SK-N-MC (cell line): ENCODE data around the gene KCNMA1.
"Not testable (repeated sequence)": the region's sequence is repeated elsewhere in the genome, so short reads cannot be mapped to it uniquely, and the experiment has no call there.

Experiments
- DNase-seq: peaks from one replicate; pipeline ENCODE4 v3.0.0-alpha.2; 2011; ENCODE audit warnings: low read depth, low spot score
- H3K27ac ChIP-seq: fragments of 200-600 bp; sonication (generic); 2 replicates; pipeline ENCODE4 v1.5.1; 2016; ENCODE audit warnings: mixed run types
- H3K36me3 ChIP-seq: fragments of 200-600 bp; sonication (generic); 2 replicates; pipeline ENCODE4 v1.6.1; 2017; ENCODE audit warnings: antibody characterized with exemption, low read length, mixed read lengths; ENCODE audit not compliant: insufficient read depth
- H3K4me3 ChIP-seq: fragments of 200-600 bp; sonication (generic); 2 replicates; pipeline ENCODE4 v1.5.1; 2016
- H3K9ac ChIP-seq: fragments of 200-600 bp; sonication (generic); 2 replicates; pipeline ENCODE4 v1.8.0; 2017; ENCODE audit warnings: mixed run types, mixed read lengths; ENCODE audit not compliant: insufficient read length
- H3K9me3 ChIP-seq: fragments of 200-600 bp; sonication (generic); 2 replicates; pipeline ENCODE4 v1.6.1; 2017; ENCODE audit warnings: low read depth, mild to moderate bottlenecking, antibody characterized with exemption, low read length, moderate library complexity, mixed read lengths
- EZH2 ChIP-seq: fragments of 200-600 bp; sonication (generic); IDR thresholded peaks from one replicate; pipeline ENCODE4 v1.6.1; 2017; ENCODE audit warnings: antibody characterized with exemption
- FOXP2 ChIP-seq: optimal IDR thresholded peaks from 2 replicates; pipeline ENCODE3; 2011; ENCODE audit warnings: mild to moderate bottlenecking, moderate library complexity; ENCODE audit not compliant: insufficient read depth; ENCODE audit errors: extremely low read length, control extremely low read depth
- POLR2AphosphoS5 ChIP-seq: IDR thresholded peaks from 2 replicates; pipeline ENCODE4 v1.6.1; 2012; ENCODE audit warnings: mild to moderate bottlenecking, low read depth, low read length, borderline replicate concordance

KCNMA1 gene

GRCh38 chr10:77526868-77527617 lies 110.6 kb downstream of the KCNMA1 start:
- Histone ChIP-seq H3K9me3 (no peaks in the 10 kb centered on the region), H3K27ac (no peak overlapping the region)

GRCh38 chr10:77524281-77524711 lies 113.3 kb downstream of the KCNMA1 start:
- H3K9ac ChIP-seq = no peak overlapping the region
- DNase-seq = no peak
- no peaks in the 10 kb centered on the region for H3K9me3 ChIP-seq
- H3K27ac ChIP-seq = no peak overlapping the region
- no peaks in the 10 kb centered on the region for H3K36me3 ChIP-seq
- no peak for TF ChIP-seq EZH2
- no peak for TF ChIP-seq POLR2AphosphoS5
- no peak for TF ChIP-seq FOXP2
- H3K4me3 ChIP-seq = no peak overlapping the region

More at GRCh38 chr10:77526868-77527617, 110.6 kb downstream of the KCNMA1 start:
- Histone ChIP-seq H3K4me3 (no peak overlapping the region), H3K9ac (no peak overlapping the region), H3K36me3 (no peaks in the 10 kb centered on the region)
- TF ChIP-seq FOXP2 = no peak
- TF ChIP-seq EZH2 = no peak
- TF ChIP-seq POLR2AphosphoS5 = no peak
- no peak for DNase-seq

DNA sequence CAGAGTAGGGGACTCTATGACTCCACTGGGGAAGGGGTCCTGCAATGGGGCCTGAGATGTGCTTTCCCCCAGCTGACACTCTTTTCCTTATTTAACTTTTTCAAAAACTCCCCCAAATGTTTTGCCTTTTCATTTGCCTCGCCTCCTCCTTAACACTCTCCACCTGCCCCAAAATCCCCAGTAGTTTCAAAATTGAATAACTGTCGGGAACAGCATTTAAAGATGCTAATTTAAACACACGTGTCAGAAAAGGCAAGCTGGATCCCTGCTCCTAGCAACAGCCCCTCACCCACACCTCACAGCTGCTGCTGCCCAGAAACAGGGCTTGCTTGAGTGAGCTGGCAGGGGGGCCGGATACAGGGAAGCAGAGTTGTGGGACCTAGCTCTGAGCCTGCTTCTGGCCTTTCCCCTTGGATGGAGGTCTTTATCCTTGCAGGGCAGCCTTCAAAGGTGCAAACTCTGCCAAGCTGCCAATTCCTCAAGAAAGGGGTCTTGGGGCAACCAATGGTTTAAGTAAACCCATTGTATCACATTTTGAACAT lies 115.3 kb downstream of the KCNMA1 start:
- H3K27ac ChIP-seq = no peak overlapping the region
- no peak for DNase-seq
- TF ChIP-seq EZH2 (no peak), FOXP2 (no peak), POLR2AphosphoS5 (no peak)
- no peak overlapping the region for H3K4me3 ChIP-seq
- no peaks in the 10 kb centered on the region for H3K9me3 ChIP-seq
- no peaks in the 10 kb centered on the region for H3K36me3 ChIP-seq
- H3K9ac ChIP-seq = no peak overlapping the region

DNA sequence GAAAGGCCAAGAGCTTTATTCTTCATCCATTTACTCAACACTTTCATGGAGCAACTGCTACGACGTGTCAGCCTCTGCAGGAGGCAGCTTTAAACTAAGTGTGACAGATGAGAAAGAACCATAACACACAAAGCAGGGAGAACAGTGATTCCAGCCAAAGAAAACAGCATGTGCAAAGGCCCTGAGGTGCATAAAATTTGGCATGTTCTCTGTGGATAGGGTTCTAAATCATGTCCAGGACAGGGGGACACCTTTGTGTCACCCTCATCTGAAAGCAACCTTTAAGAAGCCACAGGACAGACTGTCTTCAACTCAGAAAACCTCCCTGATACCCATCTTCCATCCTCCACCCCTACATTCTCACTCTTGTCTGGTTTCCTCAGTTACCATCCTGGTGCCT lies 116.6 kb downstream of the KCNMA1 start:
- TF ChIP-seq FOXP2 (no peak), POLR2AphosphoS5 (no peak), EZH2 (no peak)
- Histone ChIP-seq H3K9ac (no peak overlapping the region), H3K9me3 (no peaks in the 10 kb centered on the region), H3K36me3 (no peaks in the 10 kb centered on the region), H3K4me3 (no peak overlapping the region), H3K27ac (no peak overlapping the region)
- DNase-seq = no peak

GRCh38 chr10:77520290-77520689 lies 117.3 kb downstream of the KCNMA1 start:
- H3K27ac ChIP-seq = no peak overlapping the region
- no peaks in the 10 kb centered on the region for H3K36me3 ChIP-seq
- H3K9me3 ChIP-seq = no peaks in the 10 kb centered on the region
- H3K9ac ChIP-seq = no peak overlapping the region
- no peak for DNase-seq
- no peak overlapping the region for H3K4me3 ChIP-seq
- TF ChIP-seq EZH2 (no peak), FOXP2 (no peak), POLR2AphosphoS5 (no peak)

- DNase-seq, H3K9me3 ChIP-seq, H3K36me3 ChIP-seq, H3K27ac ChIP-seq, H3K9ac ChIP-seq, H3K4me3 ChIP-seq: not testable (repeated sequence)
Observed at GRCh38 chr10:77519791-77520190, 117.8 kb downstream of the KCNMA1 start.

GRCh38 chr10:77518910-77519274 lies 118.7 kb downstream of the KCNMA1 start:
- Histone ChIP-seq H3K9me3 (no peaks in the 10 kb centered on the region), H3K4me3 (no peak overlapping the region), H3K27ac (no peak overlapping the region), H3K9ac (no peak overlapping the region), H3K36me3 (no peaks in the 10 kb centered on the region)
- no peak for DNase-seq
- TF ChIP-seq POLR2AphosphoS5 (no peak), FOXP2 (no peak), EZH2 (no peak)

DNA sequence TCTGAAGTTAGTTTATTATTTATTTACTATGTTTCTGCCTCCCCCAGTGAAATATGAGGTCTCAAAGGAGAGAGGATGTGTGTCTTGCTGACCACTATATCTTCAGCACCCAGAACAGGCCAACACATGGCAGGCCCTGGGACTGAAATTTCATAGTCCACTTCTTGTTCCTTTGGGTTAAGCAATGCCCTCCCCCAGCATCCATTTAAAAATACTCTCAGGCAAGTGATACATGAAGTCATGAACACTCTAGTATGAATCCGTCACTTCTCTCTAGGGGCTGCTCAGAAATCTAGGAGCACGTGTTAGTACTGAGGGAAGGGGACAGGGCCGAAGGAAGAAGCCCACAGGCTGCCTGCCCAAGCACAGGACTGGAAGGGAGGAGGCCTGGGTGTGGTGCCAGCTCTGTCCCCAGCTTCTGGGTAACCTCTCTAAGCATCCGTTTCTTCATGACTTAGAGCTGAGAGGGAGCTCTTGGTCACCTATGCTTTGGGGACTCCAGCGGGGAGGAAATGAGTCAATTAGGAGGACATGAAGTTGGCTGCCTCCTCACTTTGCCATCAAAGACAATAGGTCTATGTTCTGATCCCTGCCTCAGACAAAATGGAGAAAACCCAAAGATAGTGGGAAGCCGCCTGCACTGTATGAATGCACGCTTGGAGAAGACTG lies 119.2 kb downstream of the KCNMA1 start:
- Histone ChIP-seq H3K27ac (no peak overlapping the region), H3K36me3 (no peaks in the 10 kb centered on the region), H3K4me3 (no peak overlapping the region), H3K9me3 (no peaks in the 10 kb centered on the region), H3K9ac (no peak overlapping the region)
- DNase-seq = no peak
- TF ChIP-seq POLR2AphosphoS5 (no peak), FOXP2 (no peak), EZH2 (no peak)

GRCh38 chr10:77516575-77516974 lies 121.0 kb downstream of the KCNMA1 start:
- no peak overlapping the region for H3K4me3 ChIP-seq
- H3K9ac ChIP-seq = no peak overlapping the region
- H3K27ac ChIP-seq = no peak overlapping the region
- H3K36me3 ChIP-seq = no peaks in the 10 kb centered on the region
- TF ChIP-seq EZH2 (no peak), POLR2AphosphoS5 (no peak), FOXP2 (no peak)
- DNase-seq = no peak
- no peaks in the 10 kb centered on the region for H3K9me3 ChIP-seq
